Gastroesophageal sphincter (tissue), 4 donors: ENCODE results near the gene SASH1. TPM values are rescaled to one million over a fixed set of nuclear protein-coding genes. Genes with fewer than 3 reads are reported as not detected.

Experiments used
- ATAC-seq: fragments of 150-250 bp; one replicate; pipeline ENCODE4 v1.9.1; 2016; ENCODE audit warnings: mild to moderate bottlenecking, moderate library complexity
- H3K27ac ChIP-seq, 4 donors: fragments of 200-600 bp; sonication (generic) in 3 of 4; 1 replicate in 3 of 4; 2 replicates in 1 of 4; pipeline ENCODE4 v1.5.1; 2016 to 2019
- H3K27me3 ChIP-seq: fragments of 200-600 bp; sonication (generic); one replicate; pipeline ENCODE4 v1.5.1; 2019
- H3K36me3 ChIP-seq, 2 donors: fragments of 200-600 bp; sonication (generic); one replicate each; pipeline ENCODE4 v1.5.1; 2019; ENCODE audit warnings: control low read depth in 1 of 2
- H3K4me1 ChIP-seq, 3 donors: fragments of 200-600 bp; sonication (generic); 1 replicate in 2 of 3; 2 replicates in 1 of 3; pipeline ENCODE4 v1.5.1; 2016 to 2019; ENCODE audit warnings: control low read depth in 2 of 3
- H3K4me3 ChIP-seq, 2 donors: fragments of 200-600 bp; sonication (generic); one replicate each; pipeline ENCODE4 v1.5.1; 2019; ENCODE audit warnings: mild to moderate bottlenecking in 1 of 2, moderate library complexity in 1 of 2
- H3K9me3 ChIP-seq, 3 donors: fragments of 200-600 bp; sonication (generic); one replicate each; pipeline ENCODE4 v1.5.1; 2017 to 2019; ENCODE audit warnings: control low read depth in 2 of 3
- EP300 ChIP-seq: sonication (generic); formaldehyde crosslinking; IDR thresholded peaks from one replicate; pipeline ENCODE4 v1.6.1; 2017; ENCODE audit warnings: antibody characterized with exemption, mild to moderate bottlenecking
- POLR2A ChIP-seq, 2 donors: fragments of 450-650 bp; IDR thresholded peaks; one replicate each; pipeline ENCODE4 v1.6.1; 2017; ENCODE audit warnings: antibody characterized with exemption in 2 of 2, mild to moderate bottlenecking in 2 of 2, moderate library complexity in 1 of 2
- POLR2AphosphoS5 ChIP-seq: sonication (generic); formaldehyde crosslinking; IDR thresholded peaks from one replicate; pipeline ENCODE4 v1.6.1; 2017; ENCODE audit warnings: antibody characterized with exemption
- WGBS, 2 donors: methylation state at CpG; one replicate each; pipeline ENCODE4 v1.1.5; 2018; ENCODE audit warnings: low coverage in 1 of 2; 5-methylcytosine and 5-hydroxymethylcytosine counted together
- total RNA-seq, 4 donors: library from RNA; depleted of rRNA; stranded (reverse); fragments of >200 nt; gene quantifications; one replicate each; pipeline ENCODE4 v1.1.0, GENCODE V29; 2016
- TF ChIP-seq, protein P1 (sequence below), 4 experiments: fragments of 200-600 bp in 2 of 4; fragments of 450-650 bp in 2 of 4; sonication (generic) in 1 of 4; IDR thresholded peaks; one replicate each; pipeline ENCODE4 v1.5.1; 2017 to 2019; ENCODE audit warnings: antibody characterized with exemption in 4 of 4, mild to moderate bottlenecking in 2 of 4, moderate library complexity in 2 of 4

Gene SASH1
- total RNA-seq, 4 donors from 2014 or later = 48.9 to 78.9 (median 64.6) TPM

DNA sequence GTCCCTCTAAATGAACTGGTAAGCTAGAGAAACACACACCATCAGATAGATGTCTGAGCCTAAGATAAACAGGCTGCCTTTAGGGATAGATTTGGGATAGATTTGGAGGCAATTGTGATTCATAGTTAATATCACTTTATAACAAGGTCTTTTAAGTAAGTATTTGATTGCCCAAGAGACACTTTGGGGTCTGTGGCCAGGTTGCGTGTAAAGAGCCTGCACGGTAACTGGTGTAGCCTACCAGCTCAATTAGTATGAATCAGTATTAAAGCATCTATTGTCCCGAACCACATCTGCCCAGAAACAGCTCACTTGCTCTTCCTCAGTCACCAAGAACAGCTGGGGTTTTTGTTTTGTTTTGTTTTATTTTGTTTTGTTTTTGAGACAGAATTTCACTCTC, 193.3 kb downstream of the SASH1 start:
- no peak overlapping the region for H3K4me3 ChIP-seq
- H3K9me3 ChIP-seq = no peaks in the 10 kb centered on the region
- WGBS, 2 donors = 88 to 100% methylated on average over 3 of the region's 3 CpGs
- TF ChIP-seq EP300 (no peak), POLR2A (IDR thresholded peaks at IDR 0.05) (no peak), POLR2AphosphoS5 (no peak)
- TF ChIP-seq, protein P1, sequence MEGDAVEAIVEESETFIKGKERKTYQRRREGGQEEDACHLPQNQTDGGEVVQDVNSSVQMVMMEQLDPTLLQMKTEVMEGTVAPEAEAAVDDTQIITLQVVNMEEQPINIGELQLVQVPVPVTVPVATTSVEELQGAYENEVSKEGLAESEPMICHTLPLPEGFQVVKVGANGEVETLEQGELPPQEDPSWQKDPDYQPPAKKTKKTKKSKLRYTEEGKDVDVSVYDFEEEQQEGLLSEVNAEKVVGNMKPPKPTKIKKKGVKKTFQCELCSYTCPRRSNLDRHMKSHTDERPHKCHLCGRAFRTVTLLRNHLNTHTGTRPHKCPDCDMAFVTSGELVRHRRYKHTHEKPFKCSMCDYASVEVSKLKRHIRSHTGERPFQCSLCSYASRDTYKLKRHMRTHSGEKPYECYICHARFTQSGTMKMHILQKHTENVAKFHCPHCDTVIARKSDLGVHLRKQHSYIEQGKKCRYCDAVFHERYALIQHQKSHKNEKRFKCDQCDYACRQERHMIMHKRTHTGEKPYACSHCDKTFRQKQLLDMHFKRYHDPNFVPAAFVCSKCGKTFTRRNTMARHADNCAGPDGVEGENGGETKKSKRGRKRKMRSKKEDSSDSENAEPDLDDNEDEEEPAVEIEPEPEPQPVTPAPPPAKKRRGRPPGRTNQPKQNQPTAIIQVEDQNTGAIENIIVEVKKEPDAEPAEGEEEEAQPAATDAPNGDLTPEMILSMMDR (IDR thresholded peaks at IDR 0.05) = no peak
- no peaks in the 10 kb centered on the region for H3K27me3 ChIP-seq
- peaks cover 0 to 98% of the 10 kb centered on the region in 2 donors for H3K36me3 ChIP-seq
- no peak overlapping the region for H3K27ac ChIP-seq
- H3K4me1 ChIP-seq = peaks cover 0 to 18% (median 0%) of the 10 kb centered on the region in 3 donors
- ATAC-seq = no peak

DNA sequence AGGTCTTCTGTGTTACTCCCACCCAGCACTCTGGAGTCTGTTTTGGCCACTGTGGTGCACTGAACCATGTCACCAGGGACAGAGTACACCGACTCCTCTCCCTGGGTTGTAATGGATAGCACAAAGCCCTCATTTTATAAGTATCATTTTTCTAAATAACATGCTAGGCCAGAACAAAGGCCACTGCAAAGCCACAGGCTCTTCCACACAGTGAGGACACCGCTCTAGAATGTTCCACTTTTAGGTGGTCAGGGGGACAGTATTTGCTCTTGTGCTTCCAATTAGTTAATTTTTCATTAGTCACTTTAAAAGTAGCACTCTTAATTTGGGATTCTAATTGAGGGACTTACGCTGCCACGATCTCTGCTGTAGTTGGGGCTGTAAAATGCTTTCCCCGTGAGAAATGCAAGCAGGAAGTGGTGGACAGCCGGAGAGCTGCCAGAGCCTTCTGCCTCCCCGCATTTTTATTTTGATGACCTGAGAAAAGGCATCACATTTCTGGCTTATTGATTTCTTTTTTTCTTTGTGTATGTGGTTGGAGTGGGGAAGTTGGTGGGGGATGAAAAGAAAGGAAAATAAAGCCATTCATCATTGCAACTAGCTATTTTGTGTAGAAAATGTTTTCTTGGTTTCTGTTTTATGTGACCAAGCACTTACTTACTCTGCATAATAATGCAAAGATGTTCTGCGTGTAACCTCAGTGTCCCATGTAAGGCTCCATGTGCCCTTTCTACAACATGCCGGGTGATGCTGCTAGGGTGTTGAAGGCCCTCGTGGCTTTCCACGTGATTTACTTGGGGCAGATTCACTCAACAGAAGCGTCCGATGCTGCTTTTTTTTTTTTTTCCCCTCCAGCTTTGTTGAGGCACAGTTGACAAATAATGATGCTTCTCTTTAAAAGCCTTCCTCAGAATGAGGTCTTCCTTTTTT, 195.9 kb downstream of the SASH1 start:
- Histone ChIP-seq H3K27me3 (no peaks in the 10 kb centered on the region), H3K9me3 (no peaks in the 10 kb centered on the region), H3K27ac (peak overlapping the region in 3 of 4 donors; percentile 30 to 37 (median 32)), H3K4me3 (no peak overlapping the region), H3K36me3 (peaks cover 0 to 99% of the 10 kb centered on the region in 2 donors), H3K4me1 (peaks cover 0 to 7% (median 0%) of the 10 kb centered on the region in 3 donors)
- no peak for ATAC-seq
- WGBS, 2 donors = 58 to 64% methylated on average over 11 to 12 of the region's 13 CpGs
- TF ChIP-seq, protein P1 (IDR thresholded peaks at IDR 0.05) = no peak

DNA sequence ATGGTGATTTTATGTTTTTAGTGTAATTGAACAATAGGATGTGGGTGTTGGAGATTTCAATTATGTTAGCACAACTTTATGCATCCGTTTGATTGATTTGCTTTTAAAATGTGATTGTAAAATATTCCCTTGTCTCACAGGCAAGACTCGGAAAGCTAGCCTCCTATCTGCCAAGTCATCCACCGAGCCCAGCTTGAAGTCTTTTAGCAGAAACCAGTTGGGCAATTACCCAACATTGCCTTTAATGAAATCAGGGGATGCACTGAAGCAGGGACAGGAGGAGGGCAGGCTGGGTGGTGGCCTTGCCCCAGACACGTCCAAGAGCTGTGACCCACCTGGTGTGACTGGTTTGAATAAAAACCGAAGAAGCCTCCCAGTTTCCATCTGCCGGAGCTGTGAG, 200.9 kb downstream of the SASH1 start:
- H3K4me1 ChIP-seq = peaks cover 0 to 6% (median 0%) of the 10 kb centered on the region in 3 donors
- WGBS, 2 donors = 85 to 88% methylated on average over 1 to 4 of the region's 6 CpGs
- peaks cover 0 to 100% of the 10 kb centered on the region in 2 donors for H3K36me3 ChIP-seq
- no peak overlapping the region for H3K4me3 ChIP-seq
- H3K27me3 ChIP-seq = no peaks in the 10 kb centered on the region
- no peak overlapping the region for H3K27ac ChIP-seq
- H3K9me3 ChIP-seq = no peaks in the 10 kb centered on the region
- ATAC-seq = no peak
- TF ChIP-seq POLR2A (IDR thresholded peaks at IDR 0.05) = no peak
- TF ChIP-seq POLR2AphosphoS5 = no peak
- no peak for TF ChIP-seq EP300
- TF ChIP-seq, protein P1 (IDR thresholded peaks at IDR 0.05) = no peak

DNA sequence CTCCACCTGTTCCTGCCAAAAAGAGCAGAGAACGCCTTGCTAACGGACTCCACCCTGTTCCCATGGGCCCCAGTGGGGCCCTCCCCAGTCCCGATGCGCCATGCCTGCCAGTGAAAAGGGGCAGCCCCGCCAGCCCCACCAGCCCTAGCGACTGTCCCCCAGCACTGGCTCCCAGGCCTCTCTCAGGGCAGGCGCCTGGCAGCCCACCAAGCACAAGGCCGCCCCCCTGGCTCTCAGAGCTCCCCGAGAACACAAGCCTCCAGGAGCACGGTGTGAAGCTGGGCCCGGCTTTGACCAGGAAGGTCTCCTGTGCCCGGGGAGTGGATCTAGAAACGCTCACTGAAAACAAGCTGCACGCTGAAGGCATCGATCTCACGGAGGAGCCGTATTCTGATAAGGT, 201.8 kb downstream of the SASH1 start:
- 100% methylated on average over 1 of the region's 17 CpGs; no CpG with 5 or more reads in 1 of the 2 donors for WGBS, 2 donors
- Histone ChIP-seq H3K36me3 (peaks cover 0 to 100% of the 10 kb centered on the region in 2 donors), H3K9me3 (no peaks in the 10 kb centered on the region), H3K27ac (no peak overlapping the region), H3K4me3 (no peak overlapping the region), H3K27me3 (no peaks in the 10 kb centered on the region), H3K4me1 (peaks cover 0 to 7% (median 0%) of the 10 kb centered on the region in 3 donors)
- TF ChIP-seq, protein P1 (IDR thresholded peaks at IDR 0.05) = no peak
- TF ChIP-seq EP300 (no peak), POLR2A (IDR thresholded peaks at IDR 0.05) (no peak), POLR2AphosphoS5 (no peak)
- no peak for ATAC-seq

DNA sequence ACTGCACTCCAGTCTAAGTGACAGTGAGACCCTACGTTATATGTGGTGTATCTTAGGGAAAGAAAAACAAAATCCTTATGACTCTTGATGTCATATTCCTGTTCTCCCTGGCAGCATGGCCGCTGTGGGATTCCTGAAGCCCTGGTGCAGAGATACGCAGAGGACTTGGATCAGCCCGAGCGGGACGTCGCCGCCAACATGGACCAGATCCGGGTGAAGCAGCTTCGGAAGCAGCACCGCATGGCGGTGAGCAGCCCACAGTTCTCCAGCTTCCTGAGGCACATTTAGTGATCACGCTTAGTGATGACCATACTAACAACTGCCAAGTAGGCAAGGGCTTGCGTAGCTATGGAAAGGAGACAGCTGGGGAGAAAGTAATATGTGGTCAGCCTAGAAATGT, 203.3 kb downstream of the SASH1 start:
- Histone ChIP-seq H3K4me3 (no peak overlapping the region), H3K27me3 (no peaks in the 10 kb centered on the region), H3K36me3 (peaks cover 0 to 97% of the 10 kb centered on the region in 2 donors), H3K27ac (no peak overlapping the region), H3K4me1 (peaks cover 0 to 7% (median 0%) of the 10 kb centered on the region in 3 donors), H3K9me3 (no peaks in the 10 kb centered on the region)
- 93 to 100% methylated on average over 2 of the region's 14 CpGs for WGBS, 2 donors
- no peak for ATAC-seq
- TF ChIP-seq POLR2AphosphoS5 (no peak), POLR2A (IDR thresholded peaks at IDR 0.05) (no peak), EP300 (no peak)
- TF ChIP-seq, protein P1 (IDR thresholded peaks at IDR 0.05) = no peak
